ENCODE data around the gene HOXC5.
A peak's percentile ranks its signal among the peaks of the same experiment; 100 is the strongest.

Gene HOXC5

GRCh38 chr12:54008260-54008552 lies 24.6 kb upstream of the HOXC5 start:
- DNase-seq: no peak

GRCh38 chr12:54009171-54010052 lies 23.4 kb upstream of the HOXC5 start:
- no peak for DNase-seq

- DNase-seq: no peak
Measured at GRCh38 chr12:54010053-54010971, 22.5 kb upstream of the HOXC5 start.

DNA sequence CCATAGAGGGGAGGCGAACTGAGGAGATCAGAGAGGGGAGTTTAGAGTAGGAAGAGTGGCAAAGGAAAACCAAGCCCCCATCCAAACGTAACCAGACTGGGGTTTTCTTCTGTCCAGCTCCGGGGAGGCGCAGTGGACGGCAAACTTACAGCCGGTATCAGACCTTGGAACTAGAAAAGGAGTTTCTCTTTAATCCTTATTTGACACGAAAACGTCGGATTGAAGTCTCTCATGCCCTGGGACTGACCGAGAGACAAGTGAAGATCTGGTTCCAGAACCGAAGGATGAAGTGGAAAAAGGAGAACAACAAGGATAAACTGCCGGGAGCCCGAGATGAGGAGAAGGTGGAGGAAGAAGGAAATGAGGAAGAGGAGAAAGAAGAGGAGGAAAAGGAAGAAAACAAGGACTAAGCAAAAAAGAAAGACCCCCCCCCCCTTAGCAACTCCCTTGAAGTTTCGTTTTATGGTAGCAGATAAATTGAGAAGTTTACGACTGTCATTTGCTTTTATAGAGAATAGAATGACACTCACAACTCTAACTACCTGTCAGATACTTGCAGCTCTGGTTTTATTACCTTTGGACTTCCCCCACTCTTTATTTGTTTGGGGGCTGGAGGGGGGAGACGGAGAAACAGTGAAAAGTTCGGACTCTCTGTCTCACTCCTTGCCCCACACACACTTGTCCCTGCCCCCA lies 21.7 kb upstream of the HOXC5 start:
- DNase-seq: no peak

- DNase-seq: no peak
Measured at GRCh38 chr12:54011665-54012532, 21.0 kb upstream of the HOXC5 start.

DNA sequence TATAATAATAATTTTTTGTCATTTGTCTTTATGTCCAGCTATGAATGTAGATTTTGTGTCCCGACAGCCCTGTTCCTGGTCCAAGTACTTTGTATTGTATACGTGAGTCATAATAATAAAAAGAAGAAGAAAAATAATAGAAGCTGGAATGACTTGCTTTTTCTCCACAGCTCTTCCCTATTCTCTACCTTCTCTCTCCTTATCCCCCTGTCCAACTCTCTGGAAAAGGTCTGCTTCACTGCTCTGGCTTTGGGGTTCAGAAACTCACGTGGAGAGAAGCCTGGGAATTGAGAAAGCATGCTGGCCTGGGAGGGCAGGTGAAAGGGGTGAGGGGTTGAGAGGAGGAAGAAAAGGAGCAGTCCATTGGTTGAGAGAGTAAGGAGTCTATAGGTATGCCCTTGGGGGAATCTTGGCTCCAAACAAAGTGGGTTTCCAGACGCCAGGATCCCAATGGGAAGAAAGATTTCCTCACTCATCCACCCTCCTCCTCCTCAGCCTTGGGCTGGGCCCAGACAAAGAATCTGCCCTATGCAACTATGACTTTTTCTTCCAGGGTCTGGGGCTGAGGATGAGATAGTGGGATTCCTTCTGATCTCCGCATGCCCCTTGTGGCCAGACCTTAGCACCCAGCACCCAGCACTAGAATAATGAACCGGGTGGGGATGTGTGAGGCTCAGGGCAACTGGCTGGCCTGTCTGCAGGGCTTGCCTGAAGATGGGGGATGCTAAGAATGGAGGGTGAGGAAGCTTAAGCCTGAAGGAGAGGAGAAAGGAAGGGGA lies 20.0 kb upstream of the HOXC5 start:
- no peak for DNase-seq

GRCh38 chr12:54014377-54015017 lies 18.4 kb upstream of the HOXC5 start:
- no peak for DNase-seq

GRCh38 chr12:54015018-54015931 lies 17.6 kb upstream of the HOXC5 start:
- no peak for DNase-seq

- no peak for DNase-seq
Measured at GRCh38 chr12:54016051-54016450, 16.8 kb upstream of the HOXC5 start.

DNA sequence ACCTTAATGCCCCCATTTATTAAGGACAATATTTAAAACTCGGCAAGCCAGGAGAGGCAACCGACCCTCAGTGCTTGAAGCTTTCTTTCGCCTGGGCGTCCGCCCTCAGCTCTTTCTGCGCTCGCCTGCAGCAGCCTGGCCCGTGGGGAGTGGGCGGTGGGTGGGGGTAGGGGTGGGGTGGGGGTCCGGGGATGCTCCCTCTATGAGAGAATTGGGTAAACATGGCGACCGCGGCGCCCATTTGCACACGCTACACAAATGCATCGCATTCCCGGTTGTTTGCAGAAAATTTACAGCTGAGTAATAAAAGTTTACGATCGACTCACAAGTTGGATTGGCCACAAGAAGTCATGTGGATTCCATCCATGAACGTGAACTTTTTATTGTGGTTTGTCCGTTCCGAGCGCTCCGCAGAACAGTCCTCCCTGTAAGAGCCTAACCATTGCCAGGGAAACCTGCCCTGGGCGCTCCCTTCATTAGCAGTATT lies 16.3 kb upstream of the HOXC5 start:
- DNase-seq: no peak

- DNase-seq: no peak
Measured at GRCh38 chr12:54017027-54017788, 15.6 kb upstream of the HOXC5 start.

GRCh38 chr12:54017878-54018467 lies 14.9 kb upstream of the HOXC5 start:
- peak; percentile 84 for DNase-seq

- DNase-seq: no peak
Measured at GRCh38 chr12:54018468-54018984, 14.3 kb upstream of the HOXC5 start.

GRCh38 chr12:54019091-54019811 lies 13.6 kb upstream of the HOXC5 start:
- no peak for DNase-seq

GRCh38 chr12:54019924-54020590 lies 12.8 kb upstream of the HOXC5 start:
- no peak for DNase-seq

DNA sequence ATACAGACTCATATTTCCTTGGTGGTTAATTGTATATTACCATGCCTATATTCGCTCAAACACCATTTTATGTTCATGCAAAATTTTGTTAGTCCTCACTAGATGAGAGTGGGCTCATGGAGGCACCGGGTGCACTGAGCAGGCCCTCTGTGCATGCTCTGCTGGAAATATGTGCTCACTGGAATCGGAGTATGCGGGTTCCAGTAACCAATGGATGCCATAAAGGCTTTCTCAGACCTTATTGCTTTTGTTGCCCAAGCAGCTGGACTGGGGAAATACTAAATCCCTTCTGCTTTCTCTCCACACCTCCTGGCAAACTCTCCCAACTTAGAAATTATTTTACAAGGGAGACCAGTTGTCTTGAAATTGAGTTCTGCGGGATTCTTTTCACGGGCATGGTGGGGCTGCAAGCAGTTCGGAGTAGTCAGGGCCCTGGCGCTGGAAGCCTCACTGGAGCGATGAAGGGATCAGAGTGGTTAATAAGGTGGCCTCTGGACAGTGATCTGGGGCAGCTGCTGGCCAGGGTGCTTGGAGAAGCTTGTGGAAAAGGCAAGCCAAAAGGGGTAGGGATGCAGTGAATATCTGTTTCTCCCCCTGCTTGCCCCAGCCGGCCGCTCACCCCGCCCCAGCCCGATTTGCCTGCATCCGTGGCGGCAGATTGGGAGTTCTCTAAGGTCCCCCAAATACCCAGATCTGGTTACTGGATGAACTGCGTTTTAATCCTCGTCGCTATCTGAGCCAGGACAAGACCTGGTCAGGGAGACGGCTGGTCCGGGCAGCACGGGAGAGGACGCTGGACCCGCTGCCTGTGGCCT lies 12.1 kb upstream of the HOXC5 start:
- DNase-seq: no peak
